DOHH2 (cell line): ENCODE data around the gene ETV7.

Experiments
- EZH2phosphoT487 ChIP-seq: fragments of 200-600 bp; sonication (generic); IDR thresholded peaks from 2 replicates; pipeline ENCODE4 v1.6.1; 2017; ENCODE audit warnings: borderline replicate concordance, mild to moderate bottlenecking, antibody characterized with exemption, low read length, moderate library complexity, mixed read lengths
- TF ChIP-seq, protein P1 (sequence below): fragments of 200-600 bp; sonication (generic); IDR thresholded peaks from one replicate; pipeline ENCODE4 v1.5.1; 2014; ENCODE audit warnings: antibody characterized with exemption, mild to moderate bottlenecking, low read depth, low read length; ENCODE audit not compliant: poor library complexity, severe bottlenecking

DNA sequence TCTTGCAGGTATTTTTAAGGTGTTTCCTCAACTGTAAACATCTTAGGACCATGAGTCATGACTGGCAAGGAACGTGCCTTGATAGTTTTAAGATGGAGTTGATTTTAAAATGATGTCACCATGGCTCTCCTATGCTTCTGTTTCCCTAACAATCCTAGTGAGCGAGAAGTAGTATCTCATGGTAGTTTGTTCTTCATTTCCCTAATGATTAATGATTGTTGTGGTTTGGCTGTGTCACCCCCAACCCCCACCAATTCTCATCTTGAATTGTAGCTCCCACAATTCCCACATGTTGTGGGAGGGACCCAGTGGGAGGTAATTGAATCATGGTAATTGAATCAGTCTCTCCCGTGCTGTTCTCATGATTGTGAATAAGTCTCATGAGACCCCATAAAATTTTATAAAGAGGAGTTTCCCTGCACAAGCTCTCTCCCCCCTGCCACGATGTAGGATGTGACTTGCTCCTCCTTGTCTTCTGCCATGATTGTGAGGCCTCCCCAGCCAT is 34.0 kb downstream of the ETV7 start:
- TF ChIP-seq, protein P1, sequence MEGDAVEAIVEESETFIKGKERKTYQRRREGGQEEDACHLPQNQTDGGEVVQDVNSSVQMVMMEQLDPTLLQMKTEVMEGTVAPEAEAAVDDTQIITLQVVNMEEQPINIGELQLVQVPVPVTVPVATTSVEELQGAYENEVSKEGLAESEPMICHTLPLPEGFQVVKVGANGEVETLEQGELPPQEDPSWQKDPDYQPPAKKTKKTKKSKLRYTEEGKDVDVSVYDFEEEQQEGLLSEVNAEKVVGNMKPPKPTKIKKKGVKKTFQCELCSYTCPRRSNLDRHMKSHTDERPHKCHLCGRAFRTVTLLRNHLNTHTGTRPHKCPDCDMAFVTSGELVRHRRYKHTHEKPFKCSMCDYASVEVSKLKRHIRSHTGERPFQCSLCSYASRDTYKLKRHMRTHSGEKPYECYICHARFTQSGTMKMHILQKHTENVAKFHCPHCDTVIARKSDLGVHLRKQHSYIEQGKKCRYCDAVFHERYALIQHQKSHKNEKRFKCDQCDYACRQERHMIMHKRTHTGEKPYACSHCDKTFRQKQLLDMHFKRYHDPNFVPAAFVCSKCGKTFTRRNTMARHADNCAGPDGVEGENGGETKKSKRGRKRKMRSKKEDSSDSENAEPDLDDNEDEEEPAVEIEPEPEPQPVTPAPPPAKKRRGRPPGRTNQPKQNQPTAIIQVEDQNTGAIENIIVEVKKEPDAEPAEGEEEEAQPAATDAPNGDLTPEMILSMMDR: no peak
- no peak for TF ChIP-seq EZH2phosphoT487
